MM.1S (cell line): ENCODE data around the gene HS6ST1.

ENCODE experiments used
- EZH2 ChIP-seq: fragments of 300-600 bp; sonication (generic); optimal IDR thresholded peaks from 2 replicates; pipeline ENCODE3; 2017; ENCODE audit warnings: low read depth, mild to moderate bottlenecking, antibody characterized with exemption, low read length, mixed read lengths
- TF ChIP-seq, protein P1 (sequence below): fragments of 300-600 bp; sonication (generic); IDR thresholded peaks from 2 replicates; pipeline ENCODE4 v1.5.1; 2016; ENCODE audit warnings: antibody characterized with exemption, low read length, mixed read lengths

DNA sequence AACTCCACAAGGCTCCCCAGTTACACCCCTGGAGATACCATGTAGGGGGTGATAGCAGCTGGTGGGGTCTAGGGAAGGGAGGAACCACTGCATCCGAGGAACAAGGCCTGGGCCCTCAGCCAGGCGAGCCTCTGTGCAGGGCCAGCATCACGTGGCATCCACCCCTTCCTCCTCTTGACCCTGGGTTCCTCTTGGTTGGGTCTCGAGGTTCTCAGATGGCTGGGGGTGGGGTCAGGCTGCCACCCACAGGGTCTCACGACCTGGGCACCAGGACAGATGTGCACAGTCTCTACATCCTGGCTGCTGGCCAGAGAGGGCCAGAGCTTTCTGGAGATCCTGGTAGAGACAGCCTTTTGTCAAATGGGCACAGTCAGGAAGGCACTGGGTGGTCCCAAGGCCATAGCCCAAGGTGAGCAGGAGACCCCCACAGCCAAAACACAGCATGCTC is 10.4 kb downstream of the HS6ST1 start:
- TF ChIP-seq EZH2, result no peak
- TF ChIP-seq, protein P1, sequence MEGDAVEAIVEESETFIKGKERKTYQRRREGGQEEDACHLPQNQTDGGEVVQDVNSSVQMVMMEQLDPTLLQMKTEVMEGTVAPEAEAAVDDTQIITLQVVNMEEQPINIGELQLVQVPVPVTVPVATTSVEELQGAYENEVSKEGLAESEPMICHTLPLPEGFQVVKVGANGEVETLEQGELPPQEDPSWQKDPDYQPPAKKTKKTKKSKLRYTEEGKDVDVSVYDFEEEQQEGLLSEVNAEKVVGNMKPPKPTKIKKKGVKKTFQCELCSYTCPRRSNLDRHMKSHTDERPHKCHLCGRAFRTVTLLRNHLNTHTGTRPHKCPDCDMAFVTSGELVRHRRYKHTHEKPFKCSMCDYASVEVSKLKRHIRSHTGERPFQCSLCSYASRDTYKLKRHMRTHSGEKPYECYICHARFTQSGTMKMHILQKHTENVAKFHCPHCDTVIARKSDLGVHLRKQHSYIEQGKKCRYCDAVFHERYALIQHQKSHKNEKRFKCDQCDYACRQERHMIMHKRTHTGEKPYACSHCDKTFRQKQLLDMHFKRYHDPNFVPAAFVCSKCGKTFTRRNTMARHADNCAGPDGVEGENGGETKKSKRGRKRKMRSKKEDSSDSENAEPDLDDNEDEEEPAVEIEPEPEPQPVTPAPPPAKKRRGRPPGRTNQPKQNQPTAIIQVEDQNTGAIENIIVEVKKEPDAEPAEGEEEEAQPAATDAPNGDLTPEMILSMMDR, result no peak
